Activated CD8-positive, alpha-beta memory T cell treated with anti-CD3 and anti-CD28 coated beads for 36 hours (primary cell): Measurements from ENCODE around the gene UBALD2. TPM values are rescaled to one million over a fixed set of nuclear protein-coding genes. Genes with fewer than 3 reads are reported as not detected.
"Not testable (repeated sequence)": the region's sequence is repeated elsewhere in the genome, so short reads cannot be mapped to it uniquely, and the experiment has no call there.

ENCODE experiments used
- CTCF ChIA-PET: fragments of 350-600 bp; sonication (Branson Sonifier 250); formaldehyde crosslinking; loops from one replicate; lab custom pipeline; 2021; ENCODE audit warnings: antibody characterized with exemption; lab: Charles Lee
- POLR2A ChIA-PET: fragments of 350-600 bp; sonication (Branson Sonifier 250); formaldehyde crosslinking; loops from one replicate; lab custom pipeline; 2021; ENCODE audit warnings: antibody characterized with exemption; lab: Charles Lee
- total RNA-seq, 2 experiments: library from RNA; stranded (reverse); gene quantifications; one replicate each; pipeline ENCODE4 v1.2.3, GENCODE V29; 2021

UBALD2 gene
- total RNA-seq, 2 experiments from 2014 or later: 163 to 177 TPM

- CTCF ChIA-PET: interaction anchor here (1.5 kb wide), 1 partner anchor 38 kb away, joined by 4 read pairs; no protein-coding TSS in a partner anchor
- POLR2A ChIA-PET: interaction anchor here (1.0 to 1.8 kb wide), 6 partner anchors 15 to 50 kb away, joined by 3 to 8 read pairs (median 6); no protein-coding TSS in a partner anchor
Observed at GRCh38 chr17:76241204-76241538, 24.0 kb upstream of the UBALD2 start.

GRCh38 chr17:76241691-76242255, 23.4 kb upstream of the UBALD2 start:
- POLR2A ChIA-PET: interaction anchor here (1.1 to 1.8 kb wide), 5 partner anchors 15 to 50 kb away, joined by 3 to 8 read pairs (median 7); no protein-coding TSS in a partner anchor
- CTCF ChIA-PET: interaction anchor here (0.8 to 1.5 kb wide), 2 partner anchors 30 to 38 kb away, joined by 4 read pairs; no protein-coding TSS in a partner anchor

DNA sequence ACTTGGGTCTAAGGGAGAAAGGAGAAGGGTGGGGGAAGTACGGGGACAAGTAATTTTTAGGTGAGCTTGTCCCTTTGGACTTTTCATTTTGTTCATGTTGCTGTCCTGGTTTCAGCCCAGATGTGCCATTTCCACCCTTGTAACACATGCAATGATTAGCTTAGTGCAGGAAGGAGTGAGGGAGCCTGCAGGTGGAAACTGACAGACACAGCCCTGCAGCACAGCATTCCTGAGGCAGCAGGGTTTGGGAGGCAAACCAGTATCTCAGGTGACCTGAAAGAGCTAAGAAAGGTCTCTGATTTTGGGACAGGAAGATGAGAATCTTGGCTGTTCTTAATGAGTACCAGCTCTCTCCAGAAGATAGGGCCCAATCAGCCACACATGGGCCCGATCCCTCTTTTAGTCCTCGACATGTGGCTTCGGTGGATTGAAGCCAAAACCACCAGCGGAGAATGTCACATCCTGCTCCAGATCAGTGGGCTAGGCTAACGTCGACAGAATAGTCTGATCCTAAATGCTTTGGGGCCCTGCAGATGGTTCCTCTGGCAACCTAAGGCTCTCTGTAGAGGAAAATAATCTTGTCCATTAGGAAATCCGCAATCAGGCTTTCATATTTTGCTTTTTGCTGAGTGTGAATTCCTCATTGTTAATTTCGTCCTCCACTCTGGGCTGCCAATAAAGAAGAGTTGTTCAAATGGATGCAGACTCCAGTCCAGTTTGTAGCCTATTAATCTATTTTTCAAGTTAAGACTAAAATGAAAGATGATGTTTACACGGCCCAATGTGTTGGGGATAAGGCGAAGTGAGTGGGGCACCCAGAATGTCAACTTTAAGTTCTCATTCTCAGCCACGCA, 21.1 kb upstream of the UBALD2 start:
- ChIA-PET CTCF (interaction anchor here (1.0 to 2.6 kb wide), 5 partner anchors 11 to 65 kb away, joined by 3 to 10 read pairs (median 4); no protein-coding TSS in a partner anchor), POLR2A (interaction anchor here (2.7 kb wide), 1 partner anchor 12 kb away, joined by 34 read pairs; no protein-coding TSS in a partner anchor)

DNA sequence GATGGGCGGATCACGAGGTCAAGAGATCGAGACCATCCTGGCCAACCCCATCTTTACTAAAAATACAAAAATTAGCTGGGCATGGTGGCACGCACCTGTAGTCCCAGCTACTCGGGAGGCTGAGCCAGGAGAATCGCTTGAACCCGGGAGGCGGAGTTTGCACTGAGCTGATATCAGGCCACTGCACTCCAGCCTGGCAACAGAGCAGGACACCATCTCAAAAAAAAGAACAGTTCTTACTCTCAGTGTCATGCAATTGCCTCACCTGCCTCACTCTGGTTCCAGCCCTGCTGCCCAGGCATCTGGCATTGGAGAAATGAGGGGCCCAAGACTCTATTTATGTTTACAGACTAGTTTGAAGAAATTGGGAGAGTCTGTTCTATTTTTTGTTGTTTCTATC, 20.4 kb upstream of the UBALD2 start:
- ChIA-PET POLR2A (interaction anchor here (0.7 to 4.4 kb wide), 3 partner anchors 11 to 26 kb away, joined by 4 to 49 read pairs (median 34); no protein-coding TSS in a partner anchor), CTCF (interaction anchor here (1.4 to 3.8 kb wide), 5 partner anchors 10 to 123 kb away, joined by 4 to 14 read pairs (median 10); no protein-coding TSS in a partner anchor)

GRCh38 chr17:76246080-76247066, 18.8 kb upstream of the UBALD2 start:
- POLR2A ChIA-PET: interaction anchor here (0.6 to 4.4 kb wide), 10 partner anchors 10 to 249 kb away, joined by 3 to 49 read pairs (median 5); partner anchors contain the start of gene UBALD2
- CTCF ChIA-PET: interaction anchor here (0.9 to 3.8 kb wide), 11 partner anchors 8 to 125 kb away, joined by 3 to 17 read pairs (median 8); partner anchors contain the start of gene UBALD2

GRCh38 chr17:76247304-76247703, 17.8 kb upstream of the UBALD2 start:
- ChIA-PET CTCF (interaction anchor here (0.7 to 3.8 kb wide), 7 partner anchors 9 to 66 kb away, joined by 3 to 17 read pairs (median 6); partner anchors contain the start of gene UBALD2), POLR2A (interaction anchor here (0.6 to 4.4 kb wide), 6 partner anchors 9 to 126 kb away, joined by 3 to 49 read pairs (median 5); no protein-coding TSS in a partner anchor)

- ChIA-PET CTCF (interaction anchor here (0.5 to 3.8 kb wide), 4 partner anchors 8 to 55 kb away, joined by 3 to 17 read pairs (median 8); partner anchors contain the start of gene UBALD2), POLR2A (interaction anchor here (0.9 to 4.4 kb wide), 2 partner anchors 16 to 23 kb away, joined by 3 to 49 read pairs; no protein-coding TSS in a partner anchor)
Observed at GRCh38 chr17:76248013-76248782, 16.9 kb upstream of the UBALD2 start.

GRCh38 chr17:76250141-76250540, 15.0 kb upstream of the UBALD2 start:
- POLR2A ChIA-PET: no interaction called here

DNA sequence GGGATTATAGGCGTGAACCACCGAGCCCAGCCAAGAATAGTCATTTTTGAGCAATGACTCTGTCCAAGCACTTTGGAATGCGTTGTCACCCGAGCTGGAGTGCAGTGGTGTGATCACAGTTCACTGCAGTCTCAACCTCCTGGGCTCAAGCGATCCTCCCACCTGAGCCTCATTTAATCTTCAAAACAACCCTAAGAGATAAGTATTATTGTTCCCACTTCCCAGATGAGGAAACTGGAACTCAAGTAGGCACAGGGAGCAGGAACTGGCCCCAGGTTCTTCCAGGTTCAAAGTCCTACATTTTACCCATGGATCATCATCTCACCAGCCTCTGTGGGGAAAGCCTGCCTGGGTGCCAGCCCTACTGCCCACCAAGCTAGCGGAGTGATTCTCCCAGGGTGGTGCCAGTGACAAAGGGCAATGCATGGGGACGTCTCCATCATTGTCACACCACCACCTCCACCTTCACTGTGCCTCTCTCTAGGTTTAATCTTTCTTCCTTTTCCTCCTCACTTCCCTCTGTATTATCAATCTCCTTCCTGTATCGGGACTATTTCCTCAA, 13.6 kb upstream of the UBALD2 start:
- CTCF ChIA-PET: interaction anchor here (0.6 kb wide), 1 partner anchor 82 kb away, joined by 4 read pairs; no protein-coding TSS in a partner anchor
- POLR2A ChIA-PET: no interaction called here

More at GRCh38 chr17:76250141-76250540, 15.0 kb upstream of the UBALD2 start:
- CTCF ChIA-PET: no interaction called here

DNA sequence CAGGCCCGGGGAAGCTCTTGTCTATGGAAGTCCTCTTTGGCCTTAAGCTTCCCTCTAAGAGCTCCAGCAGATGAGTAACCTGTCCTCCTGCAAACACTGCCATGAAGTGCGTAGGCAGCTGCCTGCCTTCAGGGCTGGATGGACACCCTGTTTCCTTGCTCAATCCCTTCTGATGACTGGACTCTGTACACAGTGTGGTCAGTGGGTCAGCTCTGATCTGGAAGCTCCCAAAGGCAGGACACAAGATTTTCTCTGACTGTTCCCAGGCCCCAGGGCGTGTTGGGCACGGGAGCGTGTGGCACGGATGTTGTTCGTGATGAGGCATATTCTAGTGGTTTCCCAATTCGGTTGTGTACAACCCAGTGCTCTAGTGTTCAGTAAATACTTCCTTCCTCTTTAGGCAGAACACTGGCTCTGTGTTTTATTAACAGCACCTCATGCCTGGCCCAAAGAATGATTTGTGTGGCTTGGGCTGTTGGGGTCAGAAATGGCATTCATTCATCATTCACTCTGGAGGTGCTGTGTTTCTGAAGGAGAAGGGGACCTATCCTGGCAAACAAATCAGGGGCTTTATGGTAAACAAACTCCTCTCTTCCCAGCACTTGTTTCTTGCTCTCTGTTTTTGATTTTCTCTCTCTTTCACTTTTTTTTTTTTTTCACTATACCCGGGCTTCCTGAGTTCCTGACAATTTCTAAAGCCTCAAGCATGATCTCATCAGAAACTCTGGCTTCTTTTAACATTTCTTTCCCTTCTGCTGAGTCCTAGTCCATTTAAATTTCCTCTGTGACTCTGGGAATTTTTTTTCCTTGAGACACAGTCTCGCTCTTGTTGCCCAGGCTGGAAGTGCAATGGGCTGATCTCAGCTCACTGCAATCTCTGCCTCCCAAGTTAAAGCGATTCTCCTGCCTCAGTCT, 12.9 kb upstream of the UBALD2 start:
- POLR2A ChIA-PET: no interaction called here
- CTCF ChIA-PET: interaction anchor here (0.6 to 2.6 kb wide), 3 partner anchors 14 to 83 kb away, joined by 4 to 8 read pairs (median 4); no protein-coding TSS in a partner anchor

DNA sequence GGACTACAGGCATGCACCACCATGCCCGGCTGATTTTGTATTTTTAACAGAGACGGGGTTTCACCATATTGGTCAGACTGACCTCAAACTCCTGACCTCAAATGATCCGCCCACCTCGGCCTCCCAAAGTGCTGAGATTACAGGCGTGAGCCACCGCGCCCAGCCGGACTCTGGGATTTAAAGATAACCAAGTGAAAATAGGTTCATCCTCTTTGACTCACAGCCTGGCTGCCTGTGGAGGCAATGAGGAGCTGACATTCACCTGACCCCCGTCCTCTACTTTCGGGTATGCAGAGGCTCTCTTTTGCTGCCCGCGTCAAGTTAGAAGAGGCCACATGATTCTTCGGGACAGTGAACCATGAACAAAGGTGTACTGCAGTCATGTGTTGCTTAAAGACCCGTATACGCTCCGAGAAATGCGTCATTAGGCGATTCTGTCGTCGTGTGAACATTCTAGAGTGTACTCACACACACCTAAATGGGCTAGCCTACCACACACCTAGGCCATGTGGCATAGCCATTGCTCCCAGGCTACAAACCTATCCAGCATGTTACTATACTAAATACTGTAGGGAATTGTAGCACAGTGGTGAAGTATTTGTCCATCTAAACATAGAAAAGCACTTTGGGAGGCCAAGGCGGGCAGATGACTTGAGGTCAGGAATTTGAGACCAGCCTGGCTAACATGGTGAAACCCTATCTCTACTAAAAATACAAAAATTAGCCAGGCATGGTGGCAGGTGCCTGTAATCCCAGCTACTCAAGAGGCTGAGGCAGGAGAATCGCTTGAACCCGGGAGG, 12.0 kb upstream of the UBALD2 start:
- CTCF ChIA-PET: interaction anchor here (1.1 to 2.6 kb wide), 4 partner anchors 8 to 132 kb away, joined by 4 to 10 read pairs (median 6); no protein-coding TSS in a partner anchor
- POLR2A ChIA-PET: not testable (repeated sequence)

DNA sequence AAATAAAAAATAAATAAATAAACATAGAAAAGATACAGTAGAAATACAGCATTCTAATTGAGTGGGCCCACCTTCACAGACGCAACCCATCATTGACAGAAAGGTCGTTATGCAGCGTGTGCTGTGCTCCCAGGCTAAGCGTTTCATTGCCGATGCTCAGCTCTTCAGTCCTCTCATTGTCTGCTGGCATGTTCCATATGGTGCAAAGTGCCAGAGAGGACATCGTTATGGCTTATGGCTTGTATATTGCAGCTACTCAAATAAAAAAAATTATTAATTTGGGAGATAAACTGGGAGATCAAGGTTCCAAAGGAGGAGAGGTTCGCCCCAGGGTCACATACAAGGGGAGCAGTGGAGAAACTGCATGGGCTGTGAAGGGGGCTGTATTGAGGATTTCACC, 11.3 kb upstream of the UBALD2 start:
- POLR2A ChIA-PET: no interaction called here
- CTCF ChIA-PET: interaction anchor here (1.3 to 2.6 kb wide), 3 partner anchors 8 to 132 kb away, joined by 4 to 10 read pairs (median 8); no protein-coding TSS in a partner anchor

GRCh38 chr17:76254275-76254674, 10.9 kb upstream of the UBALD2 start:
- ChIA-PET CTCF (interaction anchor here (1.3 to 2.6 kb wide), 3 partner anchors 9 to 133 kb away, joined by 4 to 10 read pairs (median 8); no protein-coding TSS in a partner anchor), POLR2A (interaction anchor here (1.1 kb wide), 1 partner anchor 10 kb away, joined by 4 read pairs; no protein-coding TSS in a partner anchor)

GRCh38 chr17:76255801-76256429, 9.2 kb upstream of the UBALD2 start:
- ChIA-PET CTCF (interaction anchor here (0.7 to 2.7 kb wide), 8 partner anchors 8 to 33 kb away, joined by 3 to 10 read pairs (median 3); partner anchors contain the start of gene UBALD2), POLR2A (interaction anchor here (0.9 to 2.6 kb wide), 9 partner anchors 9 to 74 kb away, joined by 3 to 55 read pairs (median 8); partner anchors contain the start of genes RNF157 and UBALD2)
